NCI-H2227 (cell line): ENCODE results near the gene IDUA.
A peak's percentile ranks its signal among the peaks of the same experiment; 100 is the strongest.
"Not testable (repeated sequence)": the region's sequence is repeated elsewhere in the genome, so short reads cannot be mapped to it uniquely, and the experiment has no call there.

Source experiments
- DNase-seq: peaks from one replicate; lab custom pipeline; 2025; ENCODE audit not compliant: unreplicated experiment; lab: John Stamatoyannopoulos, UW

The IDUA gene

DNA sequence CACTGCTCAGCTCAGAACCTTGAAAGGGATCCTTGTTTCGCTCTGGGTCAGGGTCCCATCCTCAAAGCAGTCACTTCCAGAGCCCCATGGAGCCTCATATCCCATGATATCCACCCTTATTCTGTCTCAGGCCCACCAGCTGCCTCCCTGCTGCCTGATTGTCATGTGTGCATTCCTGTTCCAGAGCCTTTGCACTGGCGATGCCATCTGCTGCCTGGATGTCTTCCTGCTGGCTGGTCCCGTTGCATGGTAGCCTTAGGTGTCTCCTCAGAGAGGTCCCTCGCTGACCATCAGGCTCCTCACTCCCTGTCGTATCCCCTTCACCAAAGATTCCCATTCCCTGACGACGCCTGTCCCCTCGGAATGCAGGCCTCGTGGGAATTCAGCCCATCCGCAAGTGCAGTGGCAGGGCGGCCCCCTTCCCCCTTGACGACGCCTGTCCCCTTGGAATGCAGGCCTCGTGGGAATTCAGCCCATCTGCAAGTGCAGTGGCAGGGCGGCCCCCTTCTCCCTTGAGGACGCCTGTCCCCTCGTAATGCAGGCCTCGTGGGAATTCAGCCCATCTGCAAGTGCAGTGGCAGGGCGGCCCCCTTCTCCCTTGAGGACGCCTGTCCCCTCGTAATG lies 12.5 kb downstream of the IDUA start:
- not testable (repeated sequence) for DNase-seq

DNA sequence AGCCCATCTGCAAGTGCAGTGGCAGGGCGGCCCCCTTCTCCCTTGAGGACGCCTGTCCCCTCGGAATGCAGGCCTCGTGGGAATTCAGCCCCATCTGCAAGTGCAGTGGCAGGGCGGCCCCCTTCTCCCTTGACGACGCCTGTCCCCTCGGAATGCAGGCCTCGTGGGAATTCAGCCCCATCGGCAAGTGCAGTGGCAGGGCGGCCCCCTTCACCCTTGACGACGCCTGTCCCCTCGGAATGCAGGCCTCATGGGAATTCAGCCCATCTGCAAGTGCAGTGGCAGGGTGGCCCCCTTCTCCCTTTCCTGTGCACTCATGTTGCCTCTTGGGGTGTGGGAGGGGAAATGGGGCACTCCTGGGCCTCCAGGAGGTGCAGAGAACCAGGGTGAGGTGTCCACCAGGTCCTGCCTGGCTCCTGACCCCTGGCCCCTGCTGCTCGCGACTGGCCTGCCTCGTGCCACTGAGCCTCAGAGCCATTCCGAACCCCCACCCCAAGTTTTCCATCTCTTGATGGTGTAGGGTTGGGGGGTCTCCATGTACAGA lies 13.1 kb downstream of the IDUA start:
- no peak for DNase-seq

DNA sequence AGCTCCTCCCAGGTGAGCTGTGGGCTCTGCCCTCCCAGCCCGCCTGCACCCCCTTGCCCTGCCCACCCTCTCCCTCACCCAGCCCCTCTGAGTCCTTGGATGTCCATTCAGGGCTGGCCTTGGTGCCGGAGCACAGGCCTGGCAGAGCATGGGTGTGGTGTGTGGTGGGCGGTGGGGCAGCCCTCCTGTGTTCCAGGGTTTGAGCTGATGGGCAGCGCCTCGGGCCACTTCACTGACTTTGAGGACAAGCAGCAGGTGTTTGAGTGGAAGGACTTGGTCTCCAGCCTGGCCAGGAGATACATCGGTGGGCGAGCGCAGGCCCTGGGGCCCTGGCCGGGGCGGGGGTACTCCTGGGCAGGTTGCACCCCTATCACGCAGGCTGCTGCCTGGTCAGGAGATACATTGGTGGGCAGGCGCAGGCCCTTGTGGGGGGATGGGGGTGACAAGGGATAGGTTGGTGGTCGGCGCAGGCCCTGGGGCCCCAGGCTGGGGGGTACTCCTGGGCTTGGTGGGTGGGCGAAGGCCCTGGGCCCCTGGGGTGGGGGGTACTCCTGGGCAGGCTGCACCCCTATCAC lies 13.9 kb downstream of the IDUA start:
- no peak for DNase-seq

DNA sequence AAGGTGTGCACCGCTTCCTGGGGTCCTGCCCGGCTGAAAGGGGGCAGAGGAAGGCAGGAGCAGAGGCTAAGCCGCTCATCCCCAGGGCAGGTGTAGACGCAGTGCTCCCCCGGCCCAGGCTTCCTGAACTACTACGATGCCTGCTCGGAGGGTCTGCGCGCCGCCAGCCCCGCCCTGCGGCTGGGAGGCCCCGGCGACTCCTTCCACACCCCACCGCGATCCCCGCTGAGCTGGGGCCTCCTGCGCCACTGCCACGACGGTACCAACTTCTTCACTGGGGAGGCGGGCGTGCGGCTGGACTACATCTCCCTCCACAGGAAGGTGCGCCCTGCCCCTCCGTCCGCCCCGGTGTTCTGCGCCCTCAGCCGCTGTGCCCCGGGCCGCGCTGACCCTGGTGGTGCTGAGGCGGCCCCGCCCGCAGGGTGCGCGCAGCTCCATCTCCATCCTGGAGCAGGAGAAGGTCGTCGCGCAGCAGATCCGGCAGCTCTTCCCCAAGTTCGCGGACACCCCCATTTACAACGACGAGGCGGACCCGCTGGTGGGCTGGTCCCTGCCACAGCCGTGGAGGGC lies 14.8 kb downstream of the IDUA start:
- no peak for DNase-seq

DNA sequence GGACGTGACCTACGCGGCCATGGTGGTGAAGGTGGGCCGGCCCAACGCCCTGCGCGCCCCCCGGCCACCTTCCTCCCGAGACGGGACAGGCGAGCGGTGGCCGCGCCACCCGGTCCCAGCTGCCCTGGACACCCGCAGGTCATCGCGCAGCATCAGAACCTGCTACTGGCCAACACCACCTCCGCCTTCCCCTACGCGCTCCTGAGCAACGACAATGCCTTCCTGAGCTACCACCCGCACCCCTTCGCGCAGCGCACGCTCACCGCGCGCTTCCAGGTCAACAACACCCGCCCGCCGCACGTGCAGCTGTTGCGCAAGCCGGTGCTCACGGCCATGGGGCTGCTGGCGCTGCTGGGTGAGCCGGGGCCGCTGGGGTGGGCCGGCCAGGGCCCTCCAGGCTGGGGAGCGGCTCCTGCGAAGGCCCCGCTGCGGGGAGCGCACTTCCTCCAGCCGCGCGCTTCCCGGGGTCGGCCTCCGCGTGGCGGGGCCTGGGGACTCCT lies 15.3 kb downstream of the IDUA start:
- no peak for DNase-seq

DNA sequence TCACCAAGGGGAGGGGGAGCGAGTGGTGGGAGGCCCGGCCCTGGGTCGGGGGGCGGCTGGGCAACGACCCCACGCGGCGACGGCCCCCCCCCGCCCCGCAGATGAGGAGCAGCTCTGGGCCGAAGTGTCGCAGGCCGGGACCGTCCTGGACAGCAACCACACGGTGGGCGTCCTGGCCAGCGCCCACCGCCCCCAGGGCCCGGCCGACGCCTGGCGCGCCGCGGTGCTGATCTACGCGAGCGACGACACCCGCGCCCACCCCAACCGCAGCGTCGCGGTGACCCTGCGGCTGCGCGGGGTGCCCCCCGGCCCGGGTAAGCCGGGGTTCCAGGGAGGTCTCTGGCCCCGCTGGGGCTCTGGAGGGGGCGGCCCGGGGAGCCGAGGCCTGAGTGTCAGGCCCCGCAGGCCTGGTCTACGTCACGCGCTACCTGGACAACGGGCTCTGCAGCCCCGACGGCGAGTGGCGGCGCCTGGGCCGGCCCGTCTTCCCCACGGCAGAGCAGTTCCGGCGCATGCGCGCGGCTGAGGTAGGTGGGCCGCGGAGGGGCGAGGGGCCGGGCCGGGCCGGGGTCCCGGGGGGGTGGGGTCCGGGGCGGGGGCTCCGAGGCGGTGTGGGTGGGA lies 15.9 kb downstream of the IDUA start:
- no peak for DNase-seq

DNA sequence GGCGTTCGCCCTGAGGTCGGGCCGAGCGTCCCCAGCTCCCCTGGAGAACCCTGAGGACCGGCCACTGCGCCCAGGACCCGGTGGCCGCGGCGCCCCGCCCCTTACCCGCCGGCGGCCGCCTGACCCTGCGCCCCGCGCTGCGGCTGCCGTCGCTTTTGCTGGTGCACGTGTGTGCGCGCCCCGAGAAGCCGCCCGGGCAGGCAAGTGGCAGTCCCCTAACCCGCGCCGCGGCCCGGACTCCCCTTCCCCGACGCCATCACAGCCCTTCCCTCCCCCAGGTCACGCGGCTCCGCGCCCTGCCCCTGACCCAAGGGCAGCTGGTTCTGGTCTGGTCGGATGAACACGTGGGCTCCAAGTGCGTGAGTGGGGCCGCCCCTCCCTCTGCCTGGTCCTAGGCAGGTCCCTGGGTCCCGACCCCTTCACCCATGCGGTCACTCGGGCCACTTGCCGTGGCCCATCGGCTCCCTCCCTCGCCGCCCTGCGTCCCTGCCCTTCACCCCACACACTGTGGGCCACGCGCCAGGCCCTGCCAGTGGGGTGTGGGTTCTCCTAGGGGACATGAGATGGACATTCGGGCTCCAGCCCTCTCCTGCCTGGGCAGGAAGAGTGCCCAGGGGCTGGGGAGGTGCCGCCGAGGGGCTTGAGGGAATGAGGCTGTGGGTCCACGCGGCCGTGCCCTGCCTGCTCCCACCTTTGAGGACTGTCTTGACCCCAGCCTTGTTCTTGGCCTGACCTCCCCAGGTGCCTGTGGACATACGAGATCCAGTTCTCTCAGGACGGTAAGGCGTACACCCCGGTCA lies 16.6 kb downstream of the IDUA start:
- no peak for DNase-seq

DNA sequence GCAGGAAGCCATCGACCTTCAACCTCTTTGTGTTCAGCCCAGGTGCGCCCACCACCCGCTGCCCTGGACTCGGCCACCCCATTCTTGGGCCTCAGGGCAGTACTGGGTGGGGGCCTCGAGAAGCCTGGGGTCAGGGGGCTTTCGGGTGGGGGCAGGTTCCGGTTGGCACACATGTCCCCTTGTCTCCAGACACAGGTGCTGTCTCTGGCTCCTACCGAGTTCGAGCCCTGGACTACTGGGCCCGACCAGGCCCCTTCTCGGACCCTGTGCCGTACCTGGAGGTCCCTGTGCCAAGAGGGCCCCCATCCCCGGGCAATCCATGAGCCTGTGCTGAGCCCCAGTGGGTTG lies 17.2 kb downstream of the IDUA start:
- DNase-seq: no peak

DNA sequence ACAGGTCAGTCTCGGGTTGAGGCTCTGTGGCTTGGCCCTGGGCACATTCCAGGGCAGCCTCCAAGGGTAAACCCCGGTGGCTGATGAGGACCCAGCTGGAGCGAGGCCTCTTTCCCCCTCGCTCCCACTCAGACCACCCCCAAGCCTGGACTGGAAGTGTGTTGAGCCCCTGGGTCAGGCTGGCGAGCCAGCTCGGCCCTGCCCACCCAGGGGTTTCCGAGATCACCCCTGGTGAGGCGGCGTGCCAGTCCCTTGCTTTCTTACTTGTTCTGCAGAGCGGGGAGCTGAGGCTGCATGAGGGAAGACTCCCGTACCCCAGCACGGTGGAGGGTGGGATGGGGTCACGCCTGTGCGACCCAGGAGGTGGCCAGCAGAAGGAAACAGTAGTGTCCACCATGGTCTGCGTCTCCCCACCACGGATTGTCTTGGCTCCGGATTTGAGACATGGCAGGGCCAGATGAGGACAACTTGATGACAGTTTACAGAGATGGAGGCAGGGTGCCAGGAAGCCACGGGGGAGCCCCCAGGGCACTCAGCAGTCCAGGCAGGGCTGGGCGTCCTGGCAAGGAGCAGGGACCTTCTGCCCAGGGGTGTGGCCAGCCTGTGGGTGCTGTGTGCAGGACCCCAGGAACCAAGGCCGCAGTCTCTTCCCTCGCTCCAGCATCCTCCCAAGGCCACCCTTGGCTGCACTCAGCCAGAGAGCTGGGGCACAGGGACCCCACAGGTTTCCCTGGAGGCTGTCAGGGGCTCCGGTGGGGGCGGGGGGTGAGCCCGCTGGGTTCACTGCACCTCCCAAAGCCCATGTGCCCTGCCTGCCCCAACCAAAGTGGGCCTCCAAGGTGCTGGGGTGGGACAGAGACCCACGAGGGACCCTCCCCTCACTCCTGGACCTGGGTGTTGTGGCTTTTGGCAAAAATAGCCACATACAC lies 18.0 kb downstream of the IDUA start:
- DNase-seq: no peak

DNA sequence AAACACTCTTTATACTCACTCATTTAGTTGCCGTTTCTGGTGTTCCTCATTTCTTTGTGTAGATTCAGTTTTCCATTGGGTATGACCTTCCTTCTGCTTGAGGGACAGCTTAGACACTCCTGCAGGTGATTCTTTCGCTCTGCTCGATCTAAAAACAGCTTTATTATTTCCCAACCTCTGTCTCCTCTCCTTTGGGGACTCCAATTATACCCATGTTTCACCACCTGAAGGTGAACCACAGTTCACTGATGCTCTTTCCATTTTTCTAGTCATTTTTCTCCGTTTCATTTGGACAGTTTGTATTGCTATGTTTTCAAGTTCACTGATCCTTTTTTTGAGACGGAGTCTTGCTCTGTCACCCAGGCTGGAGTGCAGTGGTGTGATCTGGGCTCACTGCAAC lies 20.0 kb downstream of the IDUA start:
- DNase-seq: no peak

DNA sequence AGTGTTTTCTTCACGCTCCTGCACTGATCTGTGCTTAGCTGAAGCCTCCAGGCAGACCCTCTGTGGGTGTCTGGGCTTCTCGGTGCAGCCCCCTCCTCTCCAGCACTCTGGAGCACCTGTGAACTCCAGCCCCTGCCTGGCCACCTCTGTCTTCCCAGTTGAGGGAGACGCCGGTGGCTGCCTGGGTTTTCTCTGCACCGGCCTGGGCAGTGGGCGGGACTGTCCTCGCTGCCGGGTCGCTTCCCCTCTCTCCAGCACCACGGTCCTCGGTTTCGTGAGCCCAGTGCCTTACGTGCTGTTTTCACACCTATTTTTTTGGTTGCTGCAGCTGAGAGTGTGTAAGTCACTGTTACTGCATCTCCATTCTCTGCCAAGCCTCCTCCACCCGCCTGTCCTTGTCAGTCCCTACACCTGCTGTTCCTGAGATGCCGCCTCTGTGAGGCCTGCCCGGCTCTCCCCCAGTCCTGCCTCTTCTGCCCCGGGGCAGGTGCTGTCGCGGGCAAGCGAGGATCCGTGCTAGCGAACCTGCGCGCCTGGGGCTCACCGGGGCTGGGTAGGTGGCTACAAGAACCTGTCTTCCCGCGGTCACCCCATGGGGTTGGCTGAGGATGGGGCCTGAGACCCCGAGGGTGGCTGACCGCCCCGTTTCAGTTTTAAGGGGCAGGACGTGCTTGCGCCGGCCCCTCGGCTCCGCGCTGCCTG lies 22.1 kb downstream of the IDUA start:
- DNase-seq: peak; percentile 38

DNA sequence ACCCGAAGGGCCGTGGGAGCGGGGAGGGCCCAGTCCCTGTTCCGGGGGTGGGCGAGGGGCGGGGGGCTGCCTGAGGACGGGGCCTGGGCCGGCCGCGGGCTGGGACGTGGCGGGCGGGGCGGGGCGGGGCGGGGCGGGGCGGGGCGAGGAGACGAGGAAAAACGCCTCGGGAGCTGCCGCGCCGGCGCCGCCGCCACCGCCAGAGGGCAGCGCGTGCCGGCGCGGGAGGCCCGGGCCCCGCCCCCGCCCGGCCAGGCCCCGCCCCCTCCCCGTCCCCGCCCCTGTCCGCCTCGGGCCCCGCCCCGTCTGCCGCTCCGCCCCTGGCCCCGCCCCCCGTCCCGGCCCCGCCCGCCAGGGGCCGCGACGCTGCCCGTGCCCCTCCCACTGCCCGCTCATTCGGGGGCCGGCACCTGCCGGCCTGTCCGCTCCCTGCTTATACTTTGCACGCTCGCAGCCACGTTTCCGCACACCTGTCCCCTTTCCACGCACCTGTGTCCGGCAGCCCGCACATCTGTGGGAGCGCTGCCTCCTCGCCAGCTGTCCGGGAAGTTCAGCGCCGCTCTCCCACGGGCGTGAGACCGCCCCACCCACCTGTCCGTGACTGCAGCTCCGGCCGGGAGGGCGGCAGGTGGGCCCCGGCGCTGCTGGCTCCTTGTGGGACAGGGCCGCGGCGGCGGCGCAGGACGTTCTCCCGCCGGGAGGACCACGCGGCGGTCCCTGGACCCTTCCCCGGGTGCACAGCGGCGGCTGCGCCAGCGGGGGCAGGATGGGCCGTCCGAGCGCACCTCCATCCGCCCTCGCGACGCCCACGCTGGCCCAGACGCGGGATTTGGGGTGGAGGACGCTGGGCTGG lies 22.9 kb downstream of the IDUA start:
- DNase-seq: peak; percentile 76

DNA sequence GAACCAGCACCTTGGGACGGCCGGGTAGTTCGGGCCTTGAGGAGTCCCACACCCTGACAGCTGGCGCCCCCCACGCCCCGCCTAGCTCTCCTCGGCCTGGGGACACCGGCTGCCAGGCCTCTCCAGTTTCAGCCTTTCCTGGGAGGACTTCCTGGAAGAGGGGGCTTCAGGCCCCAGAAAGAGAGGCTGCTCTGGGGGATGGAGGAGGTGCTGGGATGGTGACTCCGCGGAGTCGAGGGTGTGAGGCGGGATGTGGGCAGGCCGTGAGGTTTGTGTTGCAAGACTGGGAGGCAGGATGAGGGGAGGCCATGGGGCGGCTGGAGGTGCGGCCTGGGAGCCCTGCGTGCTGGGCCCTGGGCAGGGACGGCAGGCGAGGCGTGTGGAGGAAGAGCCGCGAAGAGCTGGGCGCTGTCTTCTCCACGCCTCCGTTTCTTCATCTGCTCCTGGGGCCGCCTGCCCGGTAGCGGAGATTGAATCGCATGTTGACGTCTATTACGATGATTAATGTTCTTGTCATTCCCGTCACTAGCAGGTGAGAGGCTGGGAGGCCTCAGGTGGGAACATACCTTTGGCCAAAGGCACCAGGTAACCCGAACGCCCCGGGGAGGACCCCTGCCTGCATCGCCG lies 23.7 kb downstream of the IDUA start:
- peak; percentile 50 for DNase-seq

DNA sequence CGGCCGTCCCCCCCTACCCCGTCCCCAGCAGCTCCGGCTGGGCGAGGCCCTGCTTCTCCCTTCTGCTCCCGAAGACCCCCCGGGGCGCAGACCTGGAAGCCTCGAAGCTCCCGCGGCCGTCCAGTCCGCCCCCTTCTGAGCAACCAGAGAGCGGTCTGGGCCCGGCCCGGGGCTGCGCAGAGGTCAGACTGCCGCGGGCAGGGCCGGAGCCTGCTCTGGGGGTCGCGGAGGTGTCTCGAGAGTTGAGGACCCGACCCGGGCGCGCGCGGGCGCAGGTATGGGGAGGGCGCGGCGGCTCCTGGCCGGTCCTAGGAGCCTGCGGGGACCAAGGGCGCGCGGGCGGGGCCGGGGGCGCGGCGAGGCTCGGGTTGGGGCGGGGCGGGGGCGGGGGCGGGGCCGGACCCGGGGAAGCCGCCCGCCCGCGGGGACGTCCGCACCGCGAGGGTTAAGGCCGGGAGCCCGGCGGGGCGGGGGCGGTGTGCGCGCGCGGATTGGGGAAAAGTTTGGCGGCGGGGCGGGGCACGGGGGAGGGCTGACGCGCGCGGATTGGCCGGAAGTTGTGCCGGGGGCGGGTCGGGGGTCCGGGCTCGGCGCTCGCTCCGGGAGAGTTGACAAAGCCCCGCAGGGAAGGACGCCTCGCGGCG lies 24.3 kb downstream of the IDUA start, which contains the start of gene FGFRL1:
TSS of gene FGFRL1 (plus strand) at position 605 of the 644 bp plus-strand sequence. CDS start 860 bp downstream, outside the sequence.
- peak; percentile 67 for DNase-seq

DNA sequence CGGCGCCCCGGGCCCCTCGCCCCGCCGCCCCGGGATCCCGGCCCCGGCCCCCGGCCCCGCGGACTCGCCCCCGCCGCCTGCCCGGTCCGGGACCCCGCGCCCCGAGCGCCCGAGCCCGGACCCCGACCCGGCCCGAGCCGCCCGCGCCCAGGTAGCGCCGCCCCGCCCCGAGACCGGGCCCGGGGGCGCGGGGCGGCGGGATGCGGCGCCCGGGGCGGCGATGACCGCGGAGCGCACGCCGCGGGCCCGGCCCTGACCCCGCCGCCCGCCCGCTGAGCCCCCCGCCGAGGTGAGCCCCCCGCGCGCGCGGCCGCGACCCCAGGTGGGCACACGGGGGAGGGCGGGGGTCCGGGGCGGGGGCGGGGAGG lies 24.8 kb downstream of the IDUA start:
- no peak for DNase-seq

DNA sequence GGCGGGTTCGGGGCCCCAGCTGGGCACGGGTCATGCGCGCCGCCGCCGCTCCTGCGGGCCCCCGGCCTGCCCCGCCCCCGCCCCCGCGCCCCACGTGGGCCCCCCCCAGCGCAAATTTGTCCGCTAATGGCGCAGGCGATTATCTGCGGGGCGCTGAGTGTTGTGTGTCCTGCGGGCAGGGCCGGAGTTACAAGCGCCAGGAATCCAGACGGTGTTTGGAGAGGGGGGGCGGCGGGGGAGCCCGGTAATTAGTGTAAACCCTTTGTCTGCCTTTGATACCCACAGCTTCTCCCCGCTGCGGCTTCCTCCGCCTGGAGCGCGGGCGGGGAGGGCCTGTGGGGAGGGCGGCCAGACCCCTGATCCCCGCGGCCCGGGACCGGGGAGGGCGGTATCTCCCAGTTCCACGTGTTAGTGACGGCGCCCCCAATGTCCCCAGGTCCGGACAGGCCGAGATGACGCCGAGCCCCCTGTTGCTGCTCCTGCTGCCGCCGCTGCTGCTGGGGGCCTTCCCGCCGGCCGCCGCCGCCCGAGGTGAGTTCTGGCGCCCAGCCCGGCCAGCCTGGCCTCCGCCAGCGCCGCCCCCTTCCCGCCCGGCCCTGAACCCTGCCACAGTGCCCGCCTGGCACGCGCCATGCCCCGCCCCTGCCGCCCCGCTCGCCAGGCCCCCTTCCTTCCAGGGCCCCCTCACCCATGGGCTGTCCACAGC lies 25.3 kb downstream of the IDUA start:
- peak; percentile 28 for DNase-seq
